Stomach (tissue), 4 donors: ENCODE measurements around the gene CACNA1G.

Source experiments
- POLR2A ChIP-seq, 4 donors: fragments of 450-650 bp; IDR thresholded peaks; one replicate each; pipeline ENCODE4 v1.6.1; 2016; ENCODE audit warnings: antibody characterized with exemption in 4 of 4, control low read depth in 2 of 4, mild to moderate bottlenecking in 1 of 4, moderate library complexity in 1 of 4
- POLR2AphosphoS5 ChIP-seq, 3 donors: sonication (generic); formaldehyde crosslinking; IDR thresholded peaks; one replicate each; pipeline ENCODE4 v1.6.1; 2016; ENCODE audit warnings: antibody characterized with exemption in 3 of 3
- TF ChIP-seq, protein P1 (sequence below), 7 experiments: fragments of 450-650 bp in 4 of 7; fragments of 200-600 bp in 3 of 7; sonication (generic) in 3 of 7; IDR thresholded peaks; one replicate each; pipeline ENCODE4 v1.5.1; 2016 to 2019; ENCODE audit warnings: antibody characterized with exemption in 7 of 7, control low read depth in 2 of 7, mild to moderate bottlenecking in 1 of 7

- TF ChIP-seq, protein P1, sequence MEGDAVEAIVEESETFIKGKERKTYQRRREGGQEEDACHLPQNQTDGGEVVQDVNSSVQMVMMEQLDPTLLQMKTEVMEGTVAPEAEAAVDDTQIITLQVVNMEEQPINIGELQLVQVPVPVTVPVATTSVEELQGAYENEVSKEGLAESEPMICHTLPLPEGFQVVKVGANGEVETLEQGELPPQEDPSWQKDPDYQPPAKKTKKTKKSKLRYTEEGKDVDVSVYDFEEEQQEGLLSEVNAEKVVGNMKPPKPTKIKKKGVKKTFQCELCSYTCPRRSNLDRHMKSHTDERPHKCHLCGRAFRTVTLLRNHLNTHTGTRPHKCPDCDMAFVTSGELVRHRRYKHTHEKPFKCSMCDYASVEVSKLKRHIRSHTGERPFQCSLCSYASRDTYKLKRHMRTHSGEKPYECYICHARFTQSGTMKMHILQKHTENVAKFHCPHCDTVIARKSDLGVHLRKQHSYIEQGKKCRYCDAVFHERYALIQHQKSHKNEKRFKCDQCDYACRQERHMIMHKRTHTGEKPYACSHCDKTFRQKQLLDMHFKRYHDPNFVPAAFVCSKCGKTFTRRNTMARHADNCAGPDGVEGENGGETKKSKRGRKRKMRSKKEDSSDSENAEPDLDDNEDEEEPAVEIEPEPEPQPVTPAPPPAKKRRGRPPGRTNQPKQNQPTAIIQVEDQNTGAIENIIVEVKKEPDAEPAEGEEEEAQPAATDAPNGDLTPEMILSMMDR (IDR thresholded peaks at IDR 0.05): no peak
- TF ChIP-seq POLR2A (IDR thresholded peaks at IDR 0.05) (no peak), POLR2AphosphoS5 (IDR thresholded peaks at IDR 0.05) (no peak)
These were observed 27.3 kb upstream of the CACNA1G start for GRCh38 chr17:50533185-50533584.
